ENCODE results near the gene ATP8B1.

- no peak for TF ChIP-seq POLR2A (IDR thresholded peaks at IDR 0.05)
- TF ChIP-seq, protein P1, sequence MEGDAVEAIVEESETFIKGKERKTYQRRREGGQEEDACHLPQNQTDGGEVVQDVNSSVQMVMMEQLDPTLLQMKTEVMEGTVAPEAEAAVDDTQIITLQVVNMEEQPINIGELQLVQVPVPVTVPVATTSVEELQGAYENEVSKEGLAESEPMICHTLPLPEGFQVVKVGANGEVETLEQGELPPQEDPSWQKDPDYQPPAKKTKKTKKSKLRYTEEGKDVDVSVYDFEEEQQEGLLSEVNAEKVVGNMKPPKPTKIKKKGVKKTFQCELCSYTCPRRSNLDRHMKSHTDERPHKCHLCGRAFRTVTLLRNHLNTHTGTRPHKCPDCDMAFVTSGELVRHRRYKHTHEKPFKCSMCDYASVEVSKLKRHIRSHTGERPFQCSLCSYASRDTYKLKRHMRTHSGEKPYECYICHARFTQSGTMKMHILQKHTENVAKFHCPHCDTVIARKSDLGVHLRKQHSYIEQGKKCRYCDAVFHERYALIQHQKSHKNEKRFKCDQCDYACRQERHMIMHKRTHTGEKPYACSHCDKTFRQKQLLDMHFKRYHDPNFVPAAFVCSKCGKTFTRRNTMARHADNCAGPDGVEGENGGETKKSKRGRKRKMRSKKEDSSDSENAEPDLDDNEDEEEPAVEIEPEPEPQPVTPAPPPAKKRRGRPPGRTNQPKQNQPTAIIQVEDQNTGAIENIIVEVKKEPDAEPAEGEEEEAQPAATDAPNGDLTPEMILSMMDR (IDR thresholded peaks at IDR 0.05): no peak
These were observed 105.7 kb downstream of the ATP8B1 start for GRCh38 chr18:57697426-57697825.

All from body of pancreas (tissue), 4 donors.